ENCODE measurements around the gene EFCAB12.
"Not testable (repeated sequence)": the region's sequence is repeated elsewhere in the genome, so short reads cannot be mapped to it uniquely, and the experiment has no call there.

The EFCAB12 gene

DNA sequence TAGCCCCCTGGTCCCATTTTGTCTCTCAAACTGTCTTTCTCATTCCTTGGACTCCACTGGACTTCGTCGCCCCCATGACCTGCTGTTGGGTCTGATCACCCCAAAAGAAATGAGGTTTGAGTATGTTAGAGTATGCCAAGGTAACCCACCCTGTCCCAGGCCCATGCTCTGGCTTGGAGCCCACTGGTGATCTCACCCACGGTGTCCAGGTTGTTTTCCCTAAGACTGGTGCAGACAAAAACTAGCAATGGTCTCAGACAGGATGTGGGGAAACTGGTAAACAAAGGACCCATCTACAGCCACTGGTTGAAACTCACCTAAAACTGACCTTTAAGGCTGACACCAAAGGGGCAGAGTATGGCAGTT lies 38.9 kb downstream of the EFCAB12 start:
- H3K4me3 ChIP-seq (ENCODE audit: low read depth in 1 of 2, low read length in 2 of 2), result no peak overlapping the region
- no peaks in the 10 kb centered on the region for H3K9me3 ChIP-seq (ENCODE audit: control insufficient read depth in 1 of 2, low read length in 2 of 2)
- H3K4me1 ChIP-seq (ENCODE audit: control insufficient read depth in 1 of 2, insufficient read depth in 2 of 2, low read length in 2 of 2), result peaks cover 0 to 4% of the 10 kb centered on the region in 2 donors
- no peaks in the 10 kb centered on the region for H3K27me3 ChIP-seq (ENCODE audit: low read depth, low read length)
- H3K36me3 ChIP-seq (ENCODE audit: control insufficient read depth in 1 of 2, insufficient read depth in 2 of 2, low read length in 2 of 2), result peaks cover 23 to 52% of the 10 kb centered on the region in 2 donors
- no peak overlapping the region for H3K27ac ChIP-seq (ENCODE audit: low read length)

- H3K36me3 ChIP-seq (ENCODE audit: control insufficient read depth in 1 of 2, insufficient read depth in 2 of 2, low read length in 2 of 2), result peaks cover 23 to 52% of the 10 kb centered on the region in 2 donors
- not testable (repeated sequence) for H3K9me3 ChIP-seq (ENCODE audit: control insufficient read depth in 1 of 2, low read length in 2 of 2); H3K27me3 ChIP-seq (ENCODE audit: low read depth, low read length); H3K4me1 ChIP-seq (ENCODE audit: control insufficient read depth in 1 of 2, insufficient read depth in 2 of 2, low read length in 2 of 2); H3K4me3 ChIP-seq (ENCODE audit: low read depth in 1 of 2, low read length in 2 of 2)
- H3K27ac ChIP-seq (ENCODE audit: low read length), result peak overlapping the region; percentile 63
Measured at GRCh38 chr3:129388791-129389571, 39.5 kb downstream of the EFCAB12 start.

DNA sequence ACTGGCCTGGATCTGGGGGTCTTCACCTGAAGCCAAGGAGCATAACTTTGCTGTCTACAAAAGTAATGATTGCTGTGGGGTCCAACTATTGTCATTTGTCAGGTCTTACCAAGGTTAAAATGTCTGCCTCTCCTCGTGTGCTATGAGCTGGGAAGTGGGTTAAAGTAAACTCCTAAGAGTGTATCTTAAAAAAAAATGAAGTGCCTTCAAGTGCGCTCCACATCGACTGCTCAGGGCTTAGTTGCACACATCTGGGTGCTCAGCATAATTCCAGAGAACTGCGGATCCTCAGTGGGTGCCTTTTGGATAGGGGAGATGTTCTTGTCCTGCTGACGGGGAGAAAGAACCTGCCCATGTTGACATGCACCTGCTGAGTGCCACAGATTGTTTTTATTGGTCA lies 40.9 kb downstream of the EFCAB12 start:
- Histone ChIP-seq H3K36me3 (ENCODE audit: control insufficient read depth in 1 of 2, insufficient read depth in 2 of 2, low read length in 2 of 2) (peaks cover 18 to 39% of the 10 kb centered on the region in 2 donors), H3K27me3 (ENCODE audit: low read depth, low read length) (no peaks in the 10 kb centered on the region), H3K9me3 (ENCODE audit: control insufficient read depth in 1 of 2, low read length in 2 of 2) (no peaks in the 10 kb centered on the region), H3K4me3 (ENCODE audit: low read depth in 1 of 2, low read length in 2 of 2) (no peak overlapping the region), H3K4me1 (ENCODE audit: control insufficient read depth in 1 of 2, insufficient read depth in 2 of 2, low read length in 2 of 2) (peaks cover 0 to 4% of the 10 kb centered on the region in 2 donors), H3K27ac (ENCODE audit: low read length) (no peak overlapping the region)

DNA sequence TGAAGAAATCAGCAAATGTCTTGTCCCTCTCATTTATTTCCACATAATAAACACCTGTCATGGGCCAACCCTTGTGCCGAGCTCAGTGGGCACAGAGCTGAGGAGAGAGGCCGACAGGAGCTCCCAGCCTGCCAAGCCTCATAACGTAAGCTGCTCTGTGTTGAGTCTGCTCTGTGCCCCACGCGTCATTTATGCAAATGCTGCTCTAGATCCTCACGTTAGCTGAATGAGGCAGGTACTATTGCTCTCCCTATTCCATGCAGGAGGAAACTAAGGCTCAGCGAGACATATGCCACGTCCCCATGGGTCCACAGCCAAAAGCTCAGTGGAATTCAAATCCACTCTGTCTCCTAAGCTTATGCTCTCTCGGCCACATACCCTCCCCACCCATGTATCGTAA lies 41.5 kb downstream of the EFCAB12 start:
- Histone ChIP-seq H3K27me3 (ENCODE audit: low read depth, low read length) (no peaks in the 10 kb centered on the region), H3K4me3 (ENCODE audit: low read depth in 1 of 2, low read length in 2 of 2) (no peak overlapping the region), H3K27ac (ENCODE audit: low read length) (no peak overlapping the region), H3K9me3 (ENCODE audit: control insufficient read depth in 1 of 2, low read length in 2 of 2) (no peaks in the 10 kb centered on the region), H3K4me1 (ENCODE audit: control insufficient read depth in 1 of 2, insufficient read depth in 2 of 2, low read length in 2 of 2) (peaks cover 0 to 4% of the 10 kb centered on the region in 2 donors), H3K36me3 (ENCODE audit: control insufficient read depth in 1 of 2, insufficient read depth in 2 of 2, low read length in 2 of 2) (peaks cover 18 to 34% of the 10 kb centered on the region in 2 donors)

DNA sequence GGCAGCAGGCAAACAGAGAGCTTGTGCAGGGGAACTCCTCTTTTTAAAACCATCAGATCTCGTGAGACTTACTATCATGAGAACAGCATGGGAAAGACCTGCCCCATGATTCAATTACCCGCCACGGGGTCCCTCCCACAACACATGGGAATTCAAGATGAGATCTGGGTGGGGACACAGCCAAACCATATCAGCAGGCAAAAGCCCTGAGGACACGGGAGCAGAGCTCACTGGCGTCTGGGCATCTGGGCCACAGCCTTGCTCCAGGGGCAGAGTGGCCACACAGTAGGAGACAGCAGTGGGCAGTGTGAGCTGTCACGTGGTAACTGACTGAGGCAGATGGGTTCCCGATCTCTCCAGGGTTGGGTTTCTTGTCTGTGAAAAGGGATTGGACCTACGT lies 42.9 kb downstream of the EFCAB12 start:
- H3K4me3 ChIP-seq (ENCODE audit: low read depth in 1 of 2, low read length in 2 of 2); H3K27ac ChIP-seq (ENCODE audit: low read length): not testable (repeated sequence)
- H3K36me3 ChIP-seq (ENCODE audit: control insufficient read depth in 1 of 2, insufficient read depth in 2 of 2, low read length in 2 of 2), result peaks cover 13 to 22% of the 10 kb centered on the region in 2 donors

DNA sequence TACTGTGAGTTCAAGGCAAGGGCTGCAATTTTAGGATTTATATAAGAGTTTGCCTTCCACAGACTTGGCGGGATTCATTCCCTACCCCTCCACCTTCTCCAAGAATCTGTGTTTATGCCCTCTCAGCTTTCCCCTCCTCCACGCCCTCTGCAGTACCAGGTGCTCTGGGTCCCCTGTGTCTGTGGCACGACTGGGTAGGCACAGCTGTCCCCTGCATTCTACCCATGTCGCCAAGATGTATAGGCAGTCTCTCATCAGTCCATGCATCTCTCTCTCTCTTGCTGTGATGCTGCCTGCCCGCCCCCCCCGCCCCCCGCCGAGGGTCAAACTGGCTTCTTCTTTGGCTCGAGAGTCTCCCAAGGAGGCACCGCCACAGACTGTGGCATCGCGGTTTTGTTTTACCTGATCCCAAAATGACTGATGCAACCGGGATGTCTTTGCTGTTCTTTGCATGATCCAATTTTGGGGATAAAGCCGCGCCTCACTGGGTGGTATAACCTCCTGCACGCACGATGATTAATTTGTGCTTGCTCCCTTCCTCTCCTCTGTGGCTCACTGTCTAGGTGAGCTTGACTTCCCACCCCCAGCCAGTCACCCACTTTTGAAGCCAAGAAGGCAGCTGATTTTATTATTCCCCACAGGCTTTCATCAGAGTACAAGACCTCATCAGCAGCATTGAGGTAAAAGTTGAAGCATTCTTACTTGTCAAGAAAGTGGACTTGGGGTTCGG lies 43.7 kb downstream of the EFCAB12 start:
- Histone ChIP-seq H3K9me3 (ENCODE audit: control insufficient read depth in 1 of 2, low read length in 2 of 2) (no peaks in the 10 kb centered on the region), H3K4me3 (ENCODE audit: low read depth in 1 of 2, low read length in 2 of 2) (no peak overlapping the region), H3K27me3 (ENCODE audit: low read depth, low read length) (no peaks in the 10 kb centered on the region), H3K4me1 (ENCODE audit: control insufficient read depth in 1 of 2, insufficient read depth in 2 of 2, low read length in 2 of 2) (peaks cover 0 to 4% of the 10 kb centered on the region in 2 donors), H3K27ac (ENCODE audit: low read length) (no peak overlapping the region), H3K36me3 (ENCODE audit: control insufficient read depth in 1 of 2, insufficient read depth in 2 of 2, low read length in 2 of 2) (peaks cover 10 to 19% of the 10 kb centered on the region in 2 donors)

More for the DNA sequence above, 42.9 kb downstream of the EFCAB12 start:
- H3K27me3 ChIP-seq (ENCODE audit: low read depth, low read length); H3K9me3 ChIP-seq (ENCODE audit: control insufficient read depth in 1 of 2, low read length in 2 of 2); H3K4me1 ChIP-seq (ENCODE audit: control insufficient read depth in 1 of 2, insufficient read depth in 2 of 2, low read length in 2 of 2): not testable (repeated sequence)

GRCh38 chr3:129384103-129384502 lies 44.3 kb downstream of the EFCAB12 start:
- H3K9me3 ChIP-seq (ENCODE audit: control insufficient read depth in 1 of 2, low read length in 2 of 2); H3K4me3 ChIP-seq (ENCODE audit: low read depth in 1 of 2, low read length in 2 of 2); H3K4me1 ChIP-seq (ENCODE audit: control insufficient read depth in 1 of 2, insufficient read depth in 2 of 2, low read length in 2 of 2); H3K27me3 ChIP-seq (ENCODE audit: low read depth, low read length); H3K27ac ChIP-seq (ENCODE audit: low read length): not testable (repeated sequence)
- H3K36me3 ChIP-seq (ENCODE audit: control insufficient read depth in 1 of 2, insufficient read depth in 2 of 2, low read length in 2 of 2), result peaks cover 4 to 13% of the 10 kb centered on the region in 2 donors

- Histone ChIP-seq H3K4me3 (ENCODE audit: low read depth in 1 of 2, low read length in 2 of 2) (no peak overlapping the region), H3K36me3 (ENCODE audit: control insufficient read depth in 1 of 2, insufficient read depth in 2 of 2, low read length in 2 of 2) (peaks cover 4 to 12% of the 10 kb centered on the region in 2 donors), H3K27me3 (ENCODE audit: low read depth, low read length) (no peaks in the 10 kb centered on the region), H3K27ac (ENCODE audit: low read length) (no peak overlapping the region), H3K4me1 (ENCODE audit: control insufficient read depth in 1 of 2, insufficient read depth in 2 of 2, low read length in 2 of 2) (no peaks in the 10 kb centered on the region), H3K9me3 (ENCODE audit: control insufficient read depth in 1 of 2, low read length in 2 of 2) (no peaks in the 10 kb centered on the region)
Measured at GRCh38 chr3:129383292-129383860, 45.1 kb downstream of the EFCAB12 start.

DNA sequence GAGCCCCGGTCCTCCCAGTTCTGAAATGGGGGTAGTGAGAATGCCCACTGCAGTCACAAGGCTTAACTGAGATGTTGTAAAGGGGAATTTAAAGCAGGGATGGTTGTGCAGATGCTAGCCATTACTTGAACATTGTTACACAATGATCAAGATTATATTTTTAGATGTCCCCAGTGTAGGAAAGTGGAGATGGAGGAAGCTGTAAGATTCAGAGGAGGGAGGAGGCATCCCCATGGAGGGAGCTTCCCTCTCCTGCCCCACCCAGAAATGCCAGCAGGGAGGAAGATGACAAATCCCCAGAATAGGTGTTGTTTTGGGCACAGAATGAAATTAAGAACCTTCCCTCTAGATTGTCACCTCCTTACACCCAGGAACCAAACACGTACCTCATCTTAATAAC lies 46.1 kb downstream of the EFCAB12 start:
- H3K27ac ChIP-seq (ENCODE audit: low read length), result no peak overlapping the region
- H3K4me3 ChIP-seq (ENCODE audit: low read depth in 1 of 2, low read length in 2 of 2), result no peak overlapping the region
- no peaks in the 10 kb centered on the region for H3K9me3 ChIP-seq (ENCODE audit: control insufficient read depth in 1 of 2, low read length in 2 of 2)
- no peaks in the 10 kb centered on the region for H3K4me1 ChIP-seq (ENCODE audit: control insufficient read depth in 1 of 2, insufficient read depth in 2 of 2, low read length in 2 of 2)
- H3K27me3 ChIP-seq (ENCODE audit: low read depth, low read length), result no peaks in the 10 kb centered on the region
- peaks cover 4 to 5% of the 10 kb centered on the region in 2 donors for H3K36me3 ChIP-seq (ENCODE audit: control insufficient read depth in 1 of 2, insufficient read depth in 2 of 2, low read length in 2 of 2)

GRCh38 chr3:129379582-129380358 lies 48.7 kb downstream of the EFCAB12 start:
- H3K27me3 ChIP-seq (ENCODE audit: low read depth, low read length), result no peaks in the 10 kb centered on the region
- H3K36me3 ChIP-seq (ENCODE audit: control insufficient read depth in 1 of 2, insufficient read depth in 2 of 2, low read length in 2 of 2), result no peaks in the 10 kb centered on the region
- no peaks in the 10 kb centered on the region for H3K4me1 ChIP-seq (ENCODE audit: control insufficient read depth in 1 of 2, insufficient read depth in 2 of 2, low read length in 2 of 2)
- H3K27ac ChIP-seq (ENCODE audit: low read length), result no peak overlapping the region
- H3K9me3 ChIP-seq (ENCODE audit: control insufficient read depth in 1 of 2, low read length in 2 of 2), result no peaks in the 10 kb centered on the region
- H3K4me3 ChIP-seq (ENCODE audit: low read depth in 1 of 2, low read length in 2 of 2), result no peak overlapping the region

DNA sequence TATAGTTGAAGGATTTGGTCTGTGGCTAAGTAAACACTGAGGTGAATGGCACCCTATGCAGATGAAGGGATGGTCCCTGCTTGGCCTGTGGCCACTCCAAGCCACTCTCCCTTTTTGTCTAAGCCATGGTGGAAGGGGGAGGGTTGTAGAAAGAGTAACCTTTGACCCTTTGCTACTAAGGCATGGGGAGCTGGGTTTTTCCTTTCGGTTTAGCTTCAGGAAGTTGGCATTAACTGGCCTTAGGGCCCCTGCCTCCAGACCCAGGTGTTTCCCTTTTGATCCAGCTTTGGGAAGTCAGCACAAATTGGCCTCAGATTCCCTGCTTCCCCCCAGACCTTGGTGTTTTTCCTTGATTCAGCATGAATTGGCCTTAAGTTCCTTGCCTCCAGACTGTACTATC lies 49.5 kb downstream of the EFCAB12 start:
- H3K27ac ChIP-seq (ENCODE audit: low read length), result no peak overlapping the region
- H3K27me3 ChIP-seq (ENCODE audit: low read depth, low read length), result no peaks in the 10 kb centered on the region
- H3K36me3 ChIP-seq (ENCODE audit: control insufficient read depth in 1 of 2, insufficient read depth in 2 of 2, low read length in 2 of 2), result no peaks in the 10 kb centered on the region
- H3K4me3 ChIP-seq (ENCODE audit: low read depth in 1 of 2, low read length in 2 of 2), result no peak overlapping the region
- no peaks in the 10 kb centered on the region for H3K9me3 ChIP-seq (ENCODE audit: control insufficient read depth in 1 of 2, low read length in 2 of 2)
- no peaks in the 10 kb centered on the region for H3K4me1 ChIP-seq (ENCODE audit: control insufficient read depth in 1 of 2, insufficient read depth in 2 of 2, low read length in 2 of 2)
